IPS-18c (cell line): ENCODE measurements around the gene KCNQ2.

Experiments used
- H3K4me3 ChIP-seq: 2 replicates; pipeline ENCODE4 v1.7.0; 2013; ENCODE audit warnings: low read depth, mild to moderate bottlenecking, low read length, moderate library complexity; ENCODE audit not compliant: insufficient read depth
- H3K9me3 ChIP-seq: one replicate; pipeline ENCODE4 v1.6.1; 2013; ENCODE audit warnings: mild to moderate bottlenecking, low read length, moderate library complexity; ENCODE audit not compliant: control insufficient read depth, insufficient read depth

Gene KCNQ2

GRCh38 chr20:63466861-63467260 lies 5.6 kb downstream of the KCNQ2 start:
- H3K9me3 ChIP-seq = no peaks in the 10 kb centered on the region
- no peak overlapping the region for H3K4me3 ChIP-seq

GRCh38 chr20:63466250-63466825 lies 6.1 kb downstream of the KCNQ2 start:
- H3K4me3 ChIP-seq = no peak overlapping the region
- H3K9me3 ChIP-seq = no peaks in the 10 kb centered on the region

DNA sequence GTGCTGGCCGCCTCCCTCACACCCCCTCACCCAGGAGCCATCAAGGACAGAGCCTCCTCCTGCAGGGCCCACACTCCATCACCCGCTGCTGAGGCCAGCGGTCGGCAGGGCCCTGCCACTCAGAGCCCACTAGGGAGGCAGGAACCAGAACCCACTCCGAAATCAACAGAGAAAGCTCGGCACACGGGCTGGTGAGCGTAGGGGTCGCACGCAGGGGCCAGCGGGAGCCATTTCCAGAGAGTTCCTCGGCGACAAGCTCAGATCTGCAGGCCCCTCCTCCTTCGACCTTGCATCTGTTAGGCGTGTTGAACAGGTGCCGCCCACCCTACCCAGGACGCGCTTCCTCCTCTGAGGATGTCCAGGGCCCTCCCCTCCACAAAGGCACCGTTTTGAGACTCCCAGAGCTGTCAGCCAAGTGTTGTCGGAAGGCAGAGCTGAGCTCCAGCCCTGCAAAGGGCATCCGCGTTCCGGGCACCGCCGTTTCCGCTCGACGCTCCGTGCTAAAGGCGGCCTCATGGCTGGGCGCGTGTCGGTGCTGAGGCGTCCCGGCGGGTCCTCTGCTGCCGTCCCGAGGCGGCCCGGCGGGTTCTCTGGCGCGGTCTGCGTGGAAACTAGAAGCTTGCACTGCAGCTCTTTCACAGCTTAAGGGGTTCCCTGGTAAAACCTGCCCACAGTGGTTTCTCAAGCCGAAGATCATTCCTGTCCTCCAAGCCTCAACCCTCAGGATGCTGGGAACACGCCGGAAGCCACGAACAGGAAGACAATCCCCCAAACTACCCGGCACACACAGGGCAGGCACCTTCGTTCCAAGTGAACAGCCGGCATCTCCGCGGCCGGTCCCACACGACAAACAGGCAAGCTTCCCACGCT lies 6.8 kb downstream of the KCNQ2 start:
- H3K4me3 ChIP-seq = no peak overlapping the region
- no peaks in the 10 kb centered on the region for H3K9me3 ChIP-seq

DNA sequence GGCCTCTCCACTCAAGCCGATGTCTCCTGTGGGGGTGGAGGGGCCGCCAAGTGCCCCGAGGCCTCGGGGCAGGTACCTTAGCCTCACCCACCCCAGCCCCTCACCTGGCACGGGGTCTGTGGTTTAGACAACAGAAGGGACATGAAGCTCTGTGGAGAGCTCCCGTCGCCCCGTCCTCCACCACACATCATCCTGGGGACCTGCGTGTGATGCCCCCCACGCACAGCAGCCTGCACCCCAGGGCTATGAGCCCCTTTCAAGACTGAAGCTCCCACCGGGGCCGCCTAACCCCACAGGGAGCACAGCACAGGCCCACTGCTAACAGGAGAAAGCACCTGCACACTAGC lies 8.2 kb downstream of the KCNQ2 start:
- Histone ChIP-seq H3K4me3 (no peak overlapping the region), H3K9me3 (no peaks in the 10 kb centered on the region)

DNA sequence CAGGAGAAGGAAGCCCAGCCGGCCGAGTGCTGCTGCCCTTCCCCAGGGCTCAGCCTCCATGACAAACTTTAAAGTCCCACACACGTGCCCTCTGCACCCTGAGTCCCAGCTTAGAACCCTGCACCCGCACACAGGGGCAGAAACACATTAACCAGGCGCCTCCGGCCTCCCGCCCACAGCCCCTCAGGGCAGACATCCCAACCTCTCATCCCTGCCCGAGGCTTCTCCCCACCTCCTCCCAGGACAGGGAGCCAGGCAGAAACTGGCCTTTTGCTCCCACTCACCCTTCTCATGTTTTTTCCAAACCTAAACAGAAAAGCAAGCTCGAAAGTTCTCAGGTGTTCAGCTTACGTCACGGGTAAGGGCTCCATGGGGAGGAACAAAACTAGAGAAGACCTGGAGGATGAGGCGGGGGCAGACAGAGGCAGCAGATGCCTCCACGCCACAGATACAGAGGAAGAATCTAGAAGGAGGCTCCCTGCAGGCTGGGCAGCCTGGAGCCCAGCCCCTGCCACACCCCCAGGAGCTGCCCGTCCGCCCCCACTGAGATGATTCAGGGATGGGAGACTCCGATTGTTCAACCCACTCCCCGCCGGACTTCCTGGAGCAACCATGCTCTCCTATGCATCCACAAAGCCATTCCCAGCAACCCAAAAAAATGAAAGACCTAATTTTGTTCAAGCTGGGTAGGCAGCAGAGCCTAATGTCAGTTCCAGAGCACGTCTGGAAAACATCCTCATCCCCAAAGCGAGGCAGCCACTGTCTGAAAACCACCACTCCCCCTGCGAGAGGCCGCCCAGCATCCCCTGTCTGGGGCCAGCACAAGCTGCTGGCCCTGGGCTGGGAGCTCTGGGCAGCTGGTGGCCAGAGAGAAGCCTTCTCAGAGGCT lies 8.8 kb downstream of the KCNQ2 start:
- no peaks in the 10 kb centered on the region for H3K9me3 ChIP-seq
- H3K4me3 ChIP-seq = no peak overlapping the region

DNA sequence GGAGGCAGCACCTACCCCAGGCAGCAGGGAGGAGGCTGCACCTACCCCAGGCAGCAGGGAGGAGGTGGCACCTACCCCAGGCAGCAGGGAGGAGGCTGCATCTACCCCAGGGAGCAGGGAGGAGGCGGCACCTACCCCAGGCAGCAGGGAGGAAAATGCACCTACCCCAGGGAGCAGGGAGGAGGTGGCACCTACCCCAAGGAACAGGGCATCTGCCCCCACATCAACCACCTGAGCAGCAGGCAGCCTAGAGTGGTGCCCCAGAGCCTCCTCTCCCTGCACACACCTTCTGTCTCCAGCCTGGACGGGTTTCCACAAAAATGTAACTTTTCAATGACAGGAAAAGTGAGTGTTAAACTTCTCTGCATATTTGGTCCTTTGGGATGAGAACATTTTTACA lies 10.2 kb downstream of the KCNQ2 start:
- no peaks in the 10 kb centered on the region for H3K9me3 ChIP-seq
- H3K4me3 ChIP-seq = no peak overlapping the region

DNA sequence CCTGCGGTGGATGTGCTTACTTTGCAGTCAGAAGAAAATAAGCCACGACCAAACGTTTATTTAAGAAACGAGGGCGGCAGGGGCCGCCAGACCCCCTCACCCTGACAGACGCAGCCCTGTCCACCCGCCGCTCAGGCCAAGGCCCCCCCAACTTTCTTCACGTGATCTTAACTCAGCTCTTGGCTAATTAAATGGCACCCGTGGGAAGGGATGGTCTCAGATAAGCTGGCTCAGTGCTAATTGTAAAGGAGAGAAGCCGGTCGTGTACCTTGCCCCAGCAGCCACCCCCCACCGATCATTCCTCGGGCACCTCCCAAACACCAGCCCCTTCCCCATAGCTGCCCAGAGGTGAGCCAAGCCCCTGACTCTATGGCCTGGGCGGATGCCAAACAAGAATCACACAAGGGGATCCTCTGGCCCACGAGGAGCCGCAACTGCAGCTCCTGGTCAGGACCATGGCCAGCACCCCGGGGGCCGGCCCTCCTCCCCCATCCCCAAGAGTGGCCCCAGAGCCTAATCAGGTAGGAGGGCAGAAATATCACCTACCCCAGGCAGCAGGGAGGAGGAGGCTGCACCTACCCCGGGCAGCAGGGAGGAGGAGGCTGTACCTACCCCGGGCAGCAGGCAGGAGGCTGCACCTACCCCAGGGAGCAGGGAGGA lies 11.2 kb downstream of the KCNQ2 start:
- no peak overlapping the region for H3K4me3 ChIP-seq
- H3K9me3 ChIP-seq = no peaks in the 10 kb centered on the region

DNA sequence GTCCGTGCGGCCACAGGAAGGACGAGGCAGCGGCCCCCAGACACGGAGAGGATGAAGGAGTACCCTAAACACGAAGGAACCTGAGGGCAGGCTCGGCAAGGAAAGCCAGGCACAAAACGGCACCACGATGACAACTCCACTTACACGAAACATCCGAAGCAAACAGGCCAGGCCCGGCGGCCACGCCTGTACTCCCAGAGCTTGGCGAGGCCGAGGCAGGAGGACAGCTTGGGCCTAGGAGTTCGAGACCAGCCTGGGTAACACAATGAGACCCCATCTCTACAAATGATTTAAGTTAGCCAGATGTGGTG lies 13.4 kb downstream of the KCNQ2 start:
- Histone ChIP-seq H3K4me3 (no peak overlapping the region), H3K9me3 (no peaks in the 10 kb centered on the region)

GRCh38 chr20:63458170-63459069 lies 14.0 kb downstream of the KCNQ2 start:
- no peak overlapping the region for H3K4me3 ChIP-seq
- no peaks in the 10 kb centered on the region for H3K9me3 ChIP-seq

DNA sequence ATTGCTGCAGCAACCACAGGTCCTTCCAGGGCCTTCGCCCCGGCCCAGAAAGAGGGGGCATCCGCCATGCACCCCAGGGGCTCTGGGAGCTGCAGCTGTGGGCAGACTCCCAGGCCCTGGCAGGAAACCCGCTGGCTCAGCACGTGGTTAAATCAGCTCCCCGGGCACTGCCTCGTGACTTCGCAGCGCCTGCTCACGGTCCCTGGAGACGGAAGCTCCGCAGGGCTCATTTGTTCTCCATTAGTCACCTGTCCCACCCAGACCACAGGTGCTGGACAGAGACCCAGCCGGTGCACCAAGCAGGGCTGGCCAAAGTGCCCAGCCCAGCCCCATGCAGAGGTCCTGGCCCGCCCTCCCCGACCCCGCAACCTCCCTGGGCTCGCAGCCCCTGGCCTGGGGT lies 14.7 kb downstream of the KCNQ2 start:
- Histone ChIP-seq H3K4me3 (no peak overlapping the region), H3K9me3 (no peaks in the 10 kb centered on the region)

- no peak overlapping the region for H3K4me3 ChIP-seq
- no peaks in the 10 kb centered on the region for H3K9me3 ChIP-seq
Observed at GRCh38 chr20:63456429-63457284, 15.8 kb downstream of the KCNQ2 start.

- no peak overlapping the region for H3K4me3 ChIP-seq
Observed at GRCh38 chr20:63455568-63455859, 16.9 kb downstream of the KCNQ2 start.

GRCh38 chr20:63454731-63455567 lies 17.5 kb downstream of the KCNQ2 start:
- Histone ChIP-seq H3K4me3 (no peak overlapping the region), H3K9me3 (no peaks in the 10 kb centered on the region)

More at GRCh38 chr20:63455568-63455859, 16.9 kb downstream of the KCNQ2 start:
- H3K9me3 ChIP-seq = no peaks in the 10 kb centered on the region

DNA sequence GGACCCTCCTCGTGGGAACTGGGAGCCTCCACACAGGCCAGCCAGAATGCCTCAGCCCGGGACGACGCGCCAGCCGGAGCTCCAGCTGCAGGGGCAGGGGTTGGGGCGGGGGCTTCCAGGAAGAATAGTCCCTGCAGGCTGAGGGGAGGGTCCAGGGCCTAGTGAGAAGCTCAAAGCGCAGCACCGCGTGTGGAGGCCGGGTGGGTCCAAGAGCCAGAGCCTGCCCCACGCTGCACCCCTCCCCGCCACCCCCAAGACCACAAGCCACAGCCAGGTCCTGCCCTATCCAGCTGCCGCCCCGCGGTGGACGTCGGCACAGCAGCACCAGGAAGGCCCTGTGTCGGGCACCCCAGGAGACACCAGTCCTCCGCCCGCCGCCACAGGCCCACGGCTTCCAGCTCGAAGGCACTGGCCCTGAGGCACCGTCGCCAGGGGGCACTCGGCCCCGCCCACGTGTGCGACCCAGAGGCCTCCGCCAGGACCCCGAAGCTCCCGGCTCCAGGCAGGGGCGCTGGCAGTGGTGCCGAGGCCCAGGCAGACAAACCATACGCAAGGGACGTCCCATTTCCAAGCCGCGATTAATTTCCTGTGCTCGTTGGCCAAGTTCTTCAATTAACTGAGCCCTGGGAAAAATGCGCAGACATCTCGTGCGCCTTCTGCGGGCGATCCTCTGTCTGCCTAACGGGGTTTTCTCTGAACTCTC lies 19.5 kb downstream of the KCNQ2 start:
- Histone ChIP-seq H3K9me3 (no peaks in the 10 kb centered on the region), H3K4me3 (no peak overlapping the region)

GRCh38 chr20:63452341-63452740 lies 20.1 kb downstream of the KCNQ2 start:
- no peak overlapping the region for H3K4me3 ChIP-seq
- no peaks in the 10 kb centered on the region for H3K9me3 ChIP-seq
